K562 (cell line): ENCODE results near the gene PLCL1. TPM values are rescaled to one million over a fixed set of nuclear protein-coding genes. Genes with fewer than 3 reads are reported as not detected.

Experiments used
- ATAC-seq: fragments of 200-7000 bp; cut with Tn5 transposase; 3 replicates; pipeline ENCODE4 v1.9.1; 2020; ENCODE audit warnings: moderate library complexity
- BruUV-seq: library from RNA; stranded (reverse); fragments of 400-500 nt; replicated peaks from 2 replicates; lab custom pipeline; 2021; lab: Mats Ljungman, UMichigan
- CTCF ChIA-PET: fragments of 300-600 bp; formaldehyde crosslinking; extraction: SDS; loops from one replicate; lab custom pipeline; 2021; ENCODE audit warnings: low intra/inter-chr PET ratio; lab: Yijun Ruan, JAX
- POLR2A ChIA-PET: fragments of 300-600, 350-650 bp; sonication (Branson Sonifier 250); formaldehyde crosslinking; extraction: SDS; loops from one replicate; lab custom pipeline; 2021; ENCODE audit warnings: antibody characterized with exemption, inconsistent platforms; lab: Yijun Ruan, JAX
- DNase-seq, 4 experiments: peaks; one replicate each; pipeline versions ENCODE4 v3.0.0 to v3.0.0-alpha.2; 2011 to 2018; ENCODE audit warnings: low spot score in 3 of 4, mixed read lengths in 3 of 4; ENCODE audit errors: extremely low read depth in 1 of 4
- FAIRE-seq: peaks from 2 replicates; lab custom pipeline; 2011; peaks lifted over from hg19 to GRCh38; lab: Jason Lieb, UNC
- H2AFZ ChIP-seq: 2 replicates; pipeline ENCODE4 v1.6.0; 2011; ENCODE audit warnings: low read depth, low read length, control low read depth, inconsistent platforms
- H3K27ac ChIP-seq: fragments of 200-600 bp; 3 replicates; pipeline ENCODE4 v1.8.0; 2011; ENCODE audit warnings: low read depth, mild to moderate bottlenecking, control low read depth, inconsistent platforms, low read length, moderate library complexity, mixed read lengths; ENCODE audit errors: extremely low read depth
- H3K27me3 ChIP-seq, 2 experiments: fragments of 300-600 bp in 1 of 2; 2 replicates in 1 of 2; 3 replicates in 1 of 2; pipeline versions ENCODE4 v1.6.0 to v1.8.0; 2011; ENCODE audit warnings: inconsistent platforms in 2 of 2, low read length in 2 of 2, mild to moderate bottlenecking in 1 of 2, mixed read lengths in 1 of 2, moderate library complexity in 1 of 2; ENCODE audit not compliant: control insufficient read depth in 2 of 2, insufficient read depth in 2 of 2
- H3K36me3 ChIP-seq: fragments of 300-600 bp; 3 replicates; pipeline ENCODE4 v1.8.0; 2011; ENCODE audit warnings: mild to moderate bottlenecking, low read length, inconsistent platforms; ENCODE audit not compliant: control insufficient read depth, insufficient read depth
- H3K4me1 ChIP-seq, 2 experiments: fragments of 200-600 bp in 1 of 2; replicated peaks in 1 of 2; 2 replicates in 1 of 2; 3 replicates in 1 of 2; pipeline versions ENCODE4 v1.5.1 to v1.8.0; 2011; ENCODE audit warnings: inconsistent platforms in 2 of 2, low read length in 2 of 2, mild to moderate bottlenecking in 1 of 2, mixed read lengths in 1 of 2, moderate library complexity in 1 of 2; ENCODE audit not compliant: control insufficient read depth in 2 of 2, insufficient read depth in 2 of 2
- H3K4me2 ChIP-seq: 2 replicates; pipeline ENCODE4 v1.6.1; 2011; ENCODE audit warnings: low read length, control low read depth, inconsistent platforms, mixed read lengths; ENCODE audit not compliant: insufficient read depth
- H3K4me3 ChIP-seq: fragments of 200-600 bp; sonication (generic), shearing (Covaris generic); 2 replicates; pipeline ENCODE4 v1.5.1; 2016; ENCODE audit warnings: control low read depth, inconsistent platforms
- H3K79me2 ChIP-seq: fragments of 200-600 bp; 3 replicates; pipeline ENCODE4 v1.8.0; 2011; ENCODE audit warnings: low read length, inconsistent platforms; ENCODE audit not compliant: control insufficient read depth, insufficient read depth
- H3K9ac ChIP-seq, 2 experiments: 2 replicates each; pipeline versions ENCODE4 v1.6.0 to v1.6.1; 2011; ENCODE audit warnings: low read depth in 2 of 2, low read length in 2 of 2, control low read depth in 1 of 2, inconsistent platforms in 1 of 2, mild to moderate bottlenecking in 1 of 2, mixed read lengths in 1 of 2; ENCODE audit not compliant: insufficient read depth in 1 of 2
- H3K9me1 ChIP-seq: one replicate; pipeline ENCODE4 v1.6.0; 2011; ENCODE audit warnings: inconsistent platforms, mild to moderate bottlenecking, low read length, moderate library complexity; ENCODE audit not compliant: control insufficient read depth, insufficient read depth
- H3K9me3 ChIP-seq: replicated peaks from 2 replicates; pipeline ENCODE4 v1.5.1; 2011; ENCODE audit warnings: low read depth, low read length, inconsistent platforms; ENCODE audit not compliant: control insufficient read depth, insufficient read depth
- H4K20me1 ChIP-seq: replicated peaks from 2 replicates; pipeline ENCODE4 v1.6.1; 2011; ENCODE audit warnings: low read length, inconsistent platforms, mixed read lengths; ENCODE audit not compliant: control insufficient read depth, insufficient read depth
- HMGN3 ChIP-seq: IDR thresholded peaks from 2 replicates; pipeline ENCODE4 v1.6.1; 2011; ENCODE audit warnings: borderline replicate concordance, low read depth, mild to moderate bottlenecking, mixed read lengths, low read length; ENCODE audit not compliant: insufficient read length; ENCODE audit errors: extremely low read depth
- HNRNPUL1 ChIP-seq: fragments of 200-400 bp; formaldehyde crosslinking; IDR thresholded peaks from 2 replicates; pipeline ENCODE4 v1.6.1; 2017; ENCODE audit warnings: low read length
- L3MBTL2 ChIP-seq: fragments of 450-650 bp; IDR thresholded peaks from 2 replicates; pipeline ENCODE4 v1.6.1; 2016; ENCODE audit warnings: mild to moderate bottlenecking, moderate library complexity
- PHB ChIP-seq: fragments of 250-450 bp; sonication (Bioruptor Pico); IDR thresholded peaks from 2 replicates; pipeline ENCODE4 v1.5.0; 2021
- TAF7 ChIP-seq: fragments of 450-650 bp; IDR thresholded peaks from 2 replicates; pipeline ENCODE4 v1.6.1; 2016; ENCODE audit warnings: missing genetic modification characterization, missing compliant biosample characterization
- XRCC5 ChIP-seq: fragments of 200-400 bp; formaldehyde crosslinking; IDR thresholded peaks from 2 replicates; pipeline ENCODE4 v1.6.1; 2017; ENCODE audit warnings: low read depth, mild to moderate bottlenecking, low read length
- YBX1 ChIP-seq: fragments of 450-650 bp; IDR thresholded peaks from 2 replicates; pipeline ENCODE4 v1.7.1; 2016; ENCODE audit warnings: mild to moderate bottlenecking
- ZBTB17 ChIP-seq: fragments of 450-650 bp; formaldehyde crosslinking; IDR thresholded peaks from 2 replicates; pipeline ENCODE4 v1.4.0; 2020; ENCODE audit warnings: mild to moderate bottlenecking
- ZNF740 ChIP-seq, 3 experiments: fragments of 200-800 bp in 1 of 3; sonication (Bioruptor generic) in 1 of 3; sonication (generic) in 1 of 3; formaldehyde crosslinking in 1 of 3; IDR thresholded peaks; 2 replicates each; pipeline versions ENCODE4 v1.6.1 to v1.8.0; 2016 to 2022; ENCODE audit warnings: mild to moderate bottlenecking in 2 of 3, missing compliant biosample characterization in 2 of 3, missing genetic modification characterization in 2 of 3, missing genetic modification reagents in 1 of 3
- WGBS: fragments of 100-300 bp; shearing (Covaris generic); methylation state at CpG from one replicate; pipeline ENCODE4 v1.1.6; 2016; ENCODE audit warnings: low coverage, mixed read lengths; ENCODE audit not compliant: insufficient coverage; ENCODE audit errors: missing lambda C conversion rate; 5-methylcytosine and 5-hydroxymethylcytosine counted together
- in situ Hi-C: fragments of 300-500 bp; cut with MboI; formaldehyde crosslinking; loops from 4 replicates; pipeline ENCODE4 v1.15.0; 2018; ENCODE audit warnings: inconsistent platforms, mixed read lengths
- intact Hi-C: fragments of 100-400 bp; cut with micrococcal nuclease; formaldehyde crosslinking; loops from 2 replicates; pipeline ENCODE4 v1.14.2; 2022
- polyA plus RNA-seq, 8 experiments: library from polyadenylated mRNA; depleted of rRNA in 4 of 8; stranded (reverse) in 5 of 8; unstranded in 3 of 8; fragments of >200 nt; fragmentation: Nextera tagmentation in 2 of 8; fragmentation: Illumina TruSeq in 1 of 8; extraction: Ambion mirVana in 2 of 8; extraction: Trizol in 1 of 8; gene quantifications; 2 replicates each; pipeline versions ENCODE4 v1.2.1 to v1.2.3, GENCODE V29; 2011 to 2014; ENCODE audit warnings: inconsistent platforms in 1 of 8, missing spikeins in 1 of 8
- total RNA-seq, 7 experiments: library from RNA; depleted of rRNA in 6 of 7; stranded (reverse); fragments of >200 nt in 6 of 7; fragmentation: Illumina TruSeq in 2 of 7; extraction: Trizol in 2 of 7; gene quantifications; 2 replicates each; pipeline versions ENCODE4 v1.2.1 to v1.2.3, GENCODE V29; 2011 to 2021; ENCODE audit warnings: low replicate concordance in 1 of 7
- TF ChIP-seq, protein P1 (sequence below): fragments of 200-800 bp; sonication (Bioruptor generic); IDR thresholded peaks from 2 replicates; pipeline ENCODE4 v1.6.1; 2016; ENCODE audit warnings: missing genetic modification characterization, missing compliant biosample characterization

PLCL1 gene
- total and polyA plus RNA-seq, 9 of the 15 experiments (the other 6 are each of a cell fraction or from before 2014, with no cell fraction given), result 2.0 to 17.7 (median 8.6) TPM

DNA sequence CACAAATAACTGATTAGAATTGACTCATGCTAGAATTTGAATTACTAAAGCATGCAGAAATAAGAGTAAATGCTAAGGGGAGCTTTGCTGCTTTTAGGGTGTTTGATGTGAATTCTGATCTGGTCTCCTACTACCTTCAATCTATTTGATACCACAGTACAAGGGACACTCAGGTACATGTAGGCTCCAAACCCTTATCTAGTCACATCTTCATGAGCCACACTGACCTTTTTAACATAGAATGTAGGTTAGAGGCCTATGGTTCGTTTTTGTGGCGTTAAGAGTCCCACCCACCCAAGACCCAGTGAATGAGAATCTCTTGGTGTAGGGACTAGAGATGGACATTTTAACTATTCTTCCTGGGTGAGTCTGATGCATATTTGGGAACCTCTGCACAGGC, 65.7 kb downstream of the PLCL1 start:
- Histone ChIP-seq H3K9me3 (no peaks in the 10 kb centered on the region), H3K9me1 (no peaks in the 10 kb centered on the region), H3K27me3 (no peaks in the 10 kb centered on the region), H3K4me3 (no peak overlapping the region), H3K9ac (no peak overlapping the region), H3K4me2 (no peak overlapping the region), H3K4me1 (peaks cover 10 to 49% of the 10 kb centered on the region in 2 experiments), H4K20me1 (no peaks in the 10 kb centered on the region), H3K27ac (peak overlapping the region; percentile 55; the same call in 1 of the 3 replicates), H3K36me3 (no peaks in the 10 kb centered on the region; the same call in 2 of the 3 replicates), H2AFZ (no peak overlapping the region), H3K79me2 (peaks cover 60% of the 10 kb centered on the region)
- in situ Hi-C loops (no loop called here), intact Hi-C loops (no loop called here)
- DNase-seq, result no peak
- ChIA-PET POLR2A (interaction anchor here (1.3 to 1.4 kb wide), 2 partner anchors 11 to 21 kb away, joined by 4 to 5 read pairs; no protein-coding TSS in a partner anchor), CTCF (no interaction called here)
- FAIRE-seq, result no peak
- 46% methylated on average over 2 of the region's 2 CpGs for WGBS
- TF ChIP-seq, protein P1, sequence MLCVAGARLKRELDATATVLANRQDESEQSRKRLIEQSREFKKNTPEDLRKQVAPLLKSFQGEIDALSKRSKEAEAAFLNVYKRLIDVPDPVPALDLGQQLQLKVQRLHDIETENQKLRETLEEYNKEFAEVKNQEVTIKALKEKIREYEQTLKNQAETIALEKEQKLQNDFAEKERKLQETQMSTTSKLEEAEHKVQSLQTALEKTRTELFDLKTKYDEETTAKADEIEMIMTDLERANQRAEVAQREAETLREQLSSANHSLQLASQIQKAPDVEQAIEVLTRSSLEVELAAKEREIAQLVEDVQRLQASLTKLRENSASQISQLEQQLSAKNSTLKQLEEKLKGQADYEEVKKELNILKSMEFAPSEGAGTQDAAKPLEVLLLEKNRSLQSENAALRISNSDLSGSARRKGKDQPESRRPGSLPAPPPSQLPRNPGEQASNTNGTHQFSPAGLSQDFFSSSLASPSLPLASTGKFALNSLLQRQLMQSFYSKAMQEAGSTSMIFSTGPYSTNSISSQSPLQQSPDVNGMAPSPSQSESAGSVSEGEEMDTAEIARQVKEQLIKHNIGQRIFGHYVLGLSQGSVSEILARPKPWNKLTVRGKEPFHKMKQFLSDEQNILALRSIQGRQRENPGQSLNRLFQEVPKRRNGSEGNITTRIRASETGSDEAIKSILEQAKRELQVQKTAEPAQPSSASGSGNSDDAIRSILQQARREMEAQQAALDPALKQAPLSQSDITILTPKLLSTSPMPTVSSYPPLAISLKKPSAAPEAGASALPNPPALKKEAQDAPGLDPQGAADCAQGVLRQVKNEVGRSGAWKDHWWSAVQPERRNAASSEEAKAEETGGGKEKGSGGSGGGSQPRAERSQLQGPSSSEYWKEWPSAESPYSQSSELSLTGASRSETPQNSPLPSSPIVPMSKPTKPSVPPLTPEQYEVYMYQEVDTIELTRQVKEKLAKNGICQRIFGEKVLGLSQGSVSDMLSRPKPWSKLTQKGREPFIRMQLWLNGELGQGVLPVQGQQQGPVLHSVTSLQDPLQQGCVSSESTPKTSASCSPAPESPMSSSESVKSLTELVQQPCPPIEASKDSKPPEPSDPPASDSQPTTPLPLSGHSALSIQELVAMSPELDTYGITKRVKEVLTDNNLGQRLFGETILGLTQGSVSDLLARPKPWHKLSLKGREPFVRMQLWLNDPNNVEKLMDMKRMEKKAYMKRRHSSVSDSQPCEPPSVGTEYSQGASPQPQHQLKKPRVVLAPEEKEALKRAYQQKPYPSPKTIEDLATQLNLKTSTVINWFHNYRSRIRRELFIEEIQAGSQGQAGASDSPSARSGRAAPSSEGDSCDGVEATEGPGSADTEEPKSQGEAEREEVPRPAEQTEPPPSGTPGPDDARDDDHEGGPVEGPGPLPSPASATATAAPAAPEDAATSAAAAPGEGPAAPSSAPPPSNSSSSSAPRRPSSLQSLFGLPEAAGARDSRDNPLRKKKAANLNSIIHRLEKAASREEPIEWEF (CRISPR knock-in tag), result no peak
- TF ChIP-seq PHB (CRISPR knock-in tag) (no peak), HNRNPUL1 (no peak), YBX1 (no peak), XRCC5 (no peak), ZBTB17 (CRISPR knock-in tag) (no peak), HMGN3 (no peak), ZNF740 (CRISPR knock-in tag; IDR thresholded peaks at IDR 0.05) (no peak), ZNF740 (tag; IDR thresholded peaks at IDR 0.05) (no peak), TAF7 (tag) (no peak), L3MBTL2 (no peak)
- BruUV-seq, result no TSS peak
- no peak for ATAC-seq
